Esophagus muscularis mucosa (tissue), 4 donors: ENCODE results near the gene SKOR1. TPM values are rescaled to one million over a fixed set of nuclear protein-coding genes. Genes with fewer than 3 reads are reported as not detected.

Source experiments
- DNase-seq: peaks from one replicate; pipeline ENCODE4 v3.0.0-alpha.2; 2017; ENCODE audit errors: extremely low spot score
- H3K27ac ChIP-seq, 4 donors: fragments of 200-600 bp; sonication (generic); replicated peaks in 1 of 4; 1 replicate in 3 of 4; 2 replicates in 1 of 4; pipeline ENCODE4 v1.5.1; 2016 to 2019; ENCODE audit warnings: mild to moderate bottlenecking in 1 of 4
- H3K27me3 ChIP-seq, 4 donors: fragments of 200-600 bp; sonication (generic); one replicate each; pipeline versions ENCODE4 v1.5.1 to v1.6.0; 2016 to 2019
- H3K36me3 ChIP-seq, 4 donors: fragments of 200-600 bp; sonication (generic); one replicate each; pipeline ENCODE4 v1.5.1; 2016 to 2019
- H3K4me1 ChIP-seq, 4 donors: fragments of 200-600 bp; sonication (generic); one replicate each; pipeline ENCODE4 v1.5.1; 2016 to 2019
- H3K4me3 ChIP-seq, 4 donors: fragments of 200-600 bp; sonication (generic); 1 replicate in 2 of 4; 2 replicates in 2 of 4; pipeline ENCODE4 v1.5.1; 2016 to 2019; ENCODE audit warnings: mild to moderate bottlenecking in 4 of 4, moderate library complexity in 1 of 4
- H3K9me3 ChIP-seq, 4 donors: fragments of 200-600 bp; sonication (generic); 1 replicate in 3 of 4; 2 replicates in 1 of 4; pipeline ENCODE4 v1.5.1; 2016 to 2019
- CTCF ChIP-seq, 3 experiments: fragments of 200-600 bp in 2 of 3; fragments of 450-650 bp in 1 of 3; sonication (generic) in 2 of 3; IDR thresholded peaks; one replicate each; pipeline ENCODE4 v1.5.1; 2017 to 2019; ENCODE audit warnings: antibody characterized with exemption in 3 of 3, mild to moderate bottlenecking in 2 of 3, moderate library complexity in 1 of 3
- EP300 ChIP-seq: sonication (generic); formaldehyde crosslinking; IDR thresholded peaks from one replicate; pipeline ENCODE4 v1.6.1; 2017; ENCODE audit warnings: antibody characterized with exemption
- POLR2A ChIP-seq: fragments of 450-650 bp; IDR thresholded peaks from one replicate; pipeline ENCODE4 v1.6.1; 2017; ENCODE audit warnings: antibody characterized with exemption, moderate library complexity, mild to moderate bottlenecking, low read depth
- POLR2AphosphoS5 ChIP-seq, 2 donors: sonication (generic); formaldehyde crosslinking; IDR thresholded peaks; one replicate each; pipeline ENCODE4 v1.6.1; 2017; ENCODE audit warnings: antibody characterized with exemption in 2 of 2
- WGBS: methylation state at CpG from one replicate; pipeline ENCODE4 v1.1.5; 2018; 5-methylcytosine and 5-hydroxymethylcytosine counted together
- intact Hi-C: fragments of 100-400 bp; cut with DNase I; formaldehyde crosslinking; loops from one replicate; pipeline ENCODE4 v1.15.1; 2023
- total RNA-seq, 4 donors: library from RNA; depleted of rRNA; stranded (reverse); fragments of >200 nt; gene quantifications; one replicate each; pipeline versions ENCODE4 v1.1.0 to v1.2.1, GENCODE V29; 2016

Gene SKOR1
- total RNA-seq, 4 donors from 2014 or later, result 0.58 to 1.2 (median 0.84) TPM

- 87% methylated on average over 7 of the region's 7 CpGs for WGBS
- intact Hi-C loops, result no loop called here
- Histone ChIP-seq H3K4me3 (no peak overlapping the region), H3K9me3 (no peaks in the 10 kb centered on the region), H3K27ac (no peak overlapping the region), H3K27me3 (peaks cover 0 to 17% (median 0%) of the 10 kb centered on the region in 4 donors), H3K4me1 (no peaks in the 10 kb centered on the region), H3K36me3 (peaks cover 3 to 45% (median 32%) of the 10 kb centered on the region in 4 donors)
- DNase-seq, result no peak
- TF ChIP-seq POLR2AphosphoS5 (IDR thresholded peaks at IDR 0.05) (no peak), EP300 (no peak), POLR2A (no peak), CTCF (IDR thresholded peaks at IDR 0.05) (no peak)
Measured at GRCh38 chr15:67807836-67808235, 17.5 kb upstream of the SKOR1 start.

- no peak overlapping the region for H3K4me3 ChIP-seq
- H3K27me3 ChIP-seq, result peaks cover 0 to 17% (median 0%) of the 10 kb centered on the region in 4 donors
- H3K9me3 ChIP-seq, result no peaks in the 10 kb centered on the region
- H3K36me3 ChIP-seq, result peaks cover 3 to 45% (median 32%) of the 10 kb centered on the region in 4 donors
- no peaks in the 10 kb centered on the region for H3K4me1 ChIP-seq
- intact Hi-C loops, result no loop called here
- TF ChIP-seq POLR2AphosphoS5 (IDR thresholded peaks at IDR 0.05), result no peak
- no peak for TF ChIP-seq CTCF (IDR thresholded peaks at IDR 0.05)
- no peak for TF ChIP-seq EP300
- no peak for TF ChIP-seq POLR2A
- no peak overlapping the region for H3K27ac ChIP-seq
- no peak for DNase-seq
- WGBS, result 87% methylated on average over 7 of the region's 7 CpGs
Measured at GRCh38 chr15:67808821-67809220, 16.5 kb upstream of the SKOR1 start.

GRCh38 chr15:67809441-67809840 lies 15.9 kb upstream of the SKOR1 start:
- H3K36me3 ChIP-seq, result peaks cover 3 to 43% (median 32%) of the 10 kb centered on the region in 4 donors
- H3K4me3 ChIP-seq, result no peak overlapping the region
- H3K4me1 ChIP-seq, result no peaks in the 10 kb centered on the region
- H3K27ac ChIP-seq, result no peak overlapping the region
- no peak for TF ChIP-seq EP300
- TF ChIP-seq POLR2AphosphoS5 (IDR thresholded peaks at IDR 0.05), result no peak
- no peak for TF ChIP-seq CTCF (IDR thresholded peaks at IDR 0.05)
- no peak for TF ChIP-seq POLR2A
- H3K9me3 ChIP-seq, result no peaks in the 10 kb centered on the region
- DNase-seq, result no peak
- H3K27me3 ChIP-seq, result peaks cover 0 to 17% (median 0%) of the 10 kb centered on the region in 4 donors
- intact Hi-C loops, result no loop called here
- WGBS, result 94% methylated on average over 3 of the region's 5 CpGs

- TF ChIP-seq CTCF (IDR thresholded peaks at IDR 0.05) (no peak), POLR2AphosphoS5 (IDR thresholded peaks at IDR 0.05) (no peak), POLR2A (no peak)
- peaks cover 3 to 43% (median 30%) of the 10 kb centered on the region in 4 donors for H3K36me3 ChIP-seq
- no peaks in the 10 kb centered on the region for H3K4me1 ChIP-seq
- intact Hi-C loops, result no loop called here
- peaks cover 0 to 17% (median 0%) of the 10 kb centered on the region in 4 donors for H3K27me3 ChIP-seq
- H3K4me3 ChIP-seq, result no peak overlapping the region
- DNase-seq, result no peak
- 89% methylated on average over 5 of the region's 6 CpGs for WGBS
- peaks cover 0 to 2% (median 0%) of the 10 kb centered on the region in 4 donors for H3K9me3 ChIP-seq
- no peak overlapping the region for H3K27ac ChIP-seq
Measured at GRCh38 chr15:67809866-67810265, 15.4 kb upstream of the SKOR1 start.

- Histone ChIP-seq H3K4me3 (no peak overlapping the region), H3K27ac (no peak overlapping the region), H3K9me3 (peaks cover 0 to 16% (median 8%) of the 10 kb centered on the region in 4 donors), H3K4me1 (no peaks in the 10 kb centered on the region), H3K36me3 (peaks cover 0 to 28% (median 16%) of the 10 kb centered on the region in 4 donors), H3K27me3 (peaks cover 0 to 19% (median 0%) of the 10 kb centered on the region in 4 donors)
- intact Hi-C loops, result no loop called here
- TF ChIP-seq POLR2AphosphoS5 (IDR thresholded peaks at IDR 0.05) (no peak), EP300 (no peak)
- 68% methylated on average over 10 of the region's 11 CpGs for WGBS
- DNase-seq, result no peak
Measured at GRCh38 chr15:67812241-67812644, 13.1 kb upstream of the SKOR1 start.
